Stimulated activated CD4-positive, alpha-beta T cell treated with anti-CD3 and anti-CD28 coated beads, Interleukin-4, amount 100 ng/mL, for 1 hour (primary cell): ENCODE data around the gene TGFB2.

Source experiments
- DNase-seq: peaks from one replicate; pipeline ENCODE4 v3.0.0-alpha.2; 2020

Gene TGFB2

GRCh38 chr1:218467101-218468072 lies 122.3 kb downstream of the TGFB2 start:
- DNase-seq: no peak

GRCh38 chr1:218468711-218469110 lies 123.6 kb downstream of the TGFB2 start:
- DNase-seq: no peak

- no peak for DNase-seq
Observed at GRCh38 chr1:218472885-218473284, 127.7 kb downstream of the TGFB2 start.

GRCh38 chr1:218473522-218473921 lies 128.4 kb downstream of the TGFB2 start:
- DNase-seq: no peak

- DNase-seq: no peak
Observed at GRCh38 chr1:218474128-218474527, 129.0 kb downstream of the TGFB2 start.

GRCh38 chr1:218475275-218475674 lies 130.1 kb downstream of the TGFB2 start:
- no peak for DNase-seq

- DNase-seq: no peak
Observed at GRCh38 chr1:218475699-218476098, 130.6 kb downstream of the TGFB2 start.

GRCh38 chr1:218476385-218476784 lies 131.2 kb downstream of the TGFB2 start:
- no peak for DNase-seq

GRCh38 chr1:218478336-218478735 lies 133.2 kb downstream of the TGFB2 start:
- DNase-seq: no peak

- no peak for DNase-seq
Observed at GRCh38 chr1:218479436-218480115, 134.4 kb downstream of the TGFB2 start.

- DNase-seq: no peak
Observed at GRCh38 chr1:218480137-218480536, 135.0 kb downstream of the TGFB2 start.

- no peak for DNase-seq
Observed at GRCh38 chr1:218480588-218481099, 135.5 kb downstream of the TGFB2 start.

GRCh38 chr1:218481116-218481775 lies 136.1 kb downstream of the TGFB2 start:
- DNase-seq: no peak

- DNase-seq: no peak
Observed at GRCh38 chr1:218482683-218483082, 137.5 kb downstream of the TGFB2 start.

GRCh38 chr1:218485241-218485928 lies 140.2 kb downstream of the TGFB2 start:
- no peak for DNase-seq

GRCh38 chr1:218488531-218488930 lies 143.4 kb downstream of the TGFB2 start:
- DNase-seq: no peak

- DNase-seq: no peak
Observed at GRCh38 chr1:218488986-218489385, 143.8 kb downstream of the TGFB2 start.

- DNase-seq: no peak
Observed at GRCh38 chr1:218490406-218490922, 145.3 kb downstream of the TGFB2 start.

- DNase-seq: no peak
Observed at GRCh38 chr1:218492874-218493273, 147.7 kb downstream of the TGFB2 start.

GRCh38 chr1:218493986-218494385 lies 148.8 kb downstream of the TGFB2 start:
- DNase-seq: no peak
